Dendritic cell treated with granulocyte-macrophage colony-stimulating factor and Interleukin-4, amounts not matched to agents 40 ng/mL and 50 ng/mL, for 4 days (primary cell): ENCODE data around the gene BCCIP.

Experiments used
- H3K27ac Mint-ChIP-seq: one replicate; pipeline ENCODE4 v1.8.0; 2022; ENCODE audit warnings: mild to moderate bottlenecking, mixed read lengths
- H3K27me3 Mint-ChIP-seq: one replicate; pipeline ENCODE4 v1.8.0; 2022; ENCODE audit warnings: mild to moderate bottlenecking, mixed read lengths
- H3K36me3 Mint-ChIP-seq: one replicate; pipeline ENCODE4 v1.8.0; 2022; ENCODE audit warnings: low read depth, mixed read lengths
- H3K4me1 Mint-ChIP-seq: one replicate; pipeline ENCODE4 v1.8.0; 2022; ENCODE audit warnings: low read depth, mixed read lengths
- H3K4me3 Mint-ChIP-seq: one replicate; pipeline ENCODE4 v1.8.0; 2022; ENCODE audit warnings: mild to moderate bottlenecking, moderate library complexity, mixed read lengths
- H3K9me3 Mint-ChIP-seq: one replicate; pipeline ENCODE4 v1.8.0; 2022; ENCODE audit warnings: mixed read lengths
- intact Hi-C: fragments of 100-400 bp; cut with micrococcal nuclease; formaldehyde crosslinking; loops from one replicate; pipeline ENCODE4 v1.15.0; 2022

BCCIP gene

DNA sequence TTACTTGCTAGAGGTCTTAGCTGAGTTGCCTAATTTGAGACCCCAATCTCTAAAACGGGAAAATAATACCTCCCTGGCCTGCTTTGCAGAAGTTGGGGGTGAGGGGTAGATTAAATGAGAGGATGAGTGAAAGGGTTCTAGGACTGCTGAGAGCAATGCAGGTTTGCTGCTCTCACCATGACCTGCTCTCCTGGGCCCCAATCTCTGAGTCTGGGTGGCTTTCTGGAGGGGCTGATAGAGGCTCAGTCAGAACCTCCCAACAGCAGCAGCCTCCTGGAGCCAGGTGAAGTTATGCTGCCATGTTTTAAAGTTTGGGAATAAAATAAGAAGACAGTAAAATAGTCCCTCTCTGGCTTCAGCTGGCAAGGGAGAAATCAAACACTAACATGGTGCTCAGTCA lies 7.6 kb upstream of the BCCIP start:
- H3K9me3 Mint-ChIP-seq, result no peaks in the 10 kb centered on the region
- no peak overlapping the region for H3K4me3 Mint-ChIP-seq
- intact Hi-C loops, result no loop called here
- H3K27ac Mint-ChIP-seq, result no peak overlapping the region
- H3K27me3 Mint-ChIP-seq, result no peaks in the 10 kb centered on the region
- H3K36me3 Mint-ChIP-seq, result peaks cover 42% of the 10 kb centered on the region
- H3K4me1 Mint-ChIP-seq, result no peaks in the 10 kb centered on the region

DNA sequence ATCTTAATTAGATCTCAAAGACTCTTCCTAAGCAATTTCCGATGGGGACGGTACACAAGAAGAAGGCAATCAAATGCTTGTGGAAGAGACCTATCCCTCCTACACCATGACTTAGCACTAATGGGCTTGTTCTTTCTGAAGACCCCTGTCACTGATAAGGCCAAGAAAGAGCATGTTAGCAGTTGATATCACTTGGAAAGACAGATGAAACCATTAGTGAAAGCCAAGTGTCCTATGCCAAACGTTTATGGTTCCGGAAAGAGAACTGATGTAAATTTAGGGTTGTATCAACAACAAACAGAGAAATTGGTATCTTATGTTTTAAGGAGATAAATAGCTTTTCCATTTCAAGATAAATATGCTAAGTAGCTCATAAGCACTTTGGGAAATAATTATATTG lies 6.8 kb upstream of the BCCIP start:
- Mint-ChIP-seq H3K4me3 (no peak overlapping the region), H3K27ac (no peak overlapping the region), H3K9me3 (no peaks in the 10 kb centered on the region), H3K4me1 (peaks cover 6% of the 10 kb centered on the region), H3K36me3 (peaks cover 36% of the 10 kb centered on the region), H3K27me3 (no peaks in the 10 kb centered on the region)
- intact Hi-C loops, result no loop called here

DNA sequence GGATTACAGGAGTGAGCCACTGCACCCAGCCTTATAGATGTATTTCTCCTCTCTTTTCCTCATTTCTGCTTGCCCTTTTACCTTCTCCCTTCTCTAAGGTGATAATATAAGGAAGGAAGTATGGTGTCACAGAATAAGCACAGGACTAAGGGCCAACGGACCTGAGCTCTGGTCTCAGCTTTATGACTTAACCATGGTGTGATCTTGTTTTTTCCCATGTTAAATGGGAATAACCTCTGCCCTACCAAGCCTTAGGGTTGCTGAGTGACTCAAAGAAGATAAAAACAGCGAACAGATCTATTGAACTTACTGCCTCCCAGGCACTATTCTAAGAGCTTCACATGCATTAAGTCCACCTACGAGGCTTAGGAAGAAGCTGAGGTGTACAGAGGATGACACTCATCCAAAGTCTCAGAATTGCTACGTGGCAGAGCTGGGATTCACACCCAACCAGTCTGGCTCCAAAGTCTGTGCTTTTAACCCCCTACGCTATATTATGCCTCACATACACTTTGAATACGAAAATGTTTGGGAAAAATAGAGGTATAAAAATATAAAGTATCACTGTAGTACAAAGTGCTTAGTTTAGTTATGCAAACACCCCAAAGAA lies 5.9 kb upstream of the BCCIP start:
- no peak overlapping the region for H3K27ac Mint-ChIP-seq
- H3K4me1 Mint-ChIP-seq, result peaks cover 12% of the 10 kb centered on the region
- no peaks in the 10 kb centered on the region for H3K9me3 Mint-ChIP-seq
- H3K36me3 Mint-ChIP-seq, result peaks cover 31% of the 10 kb centered on the region
- intact Hi-C loops, result no loop called here
- no peak overlapping the region for H3K4me3 Mint-ChIP-seq
- no peaks in the 10 kb centered on the region for H3K27me3 Mint-ChIP-seq

DNA sequence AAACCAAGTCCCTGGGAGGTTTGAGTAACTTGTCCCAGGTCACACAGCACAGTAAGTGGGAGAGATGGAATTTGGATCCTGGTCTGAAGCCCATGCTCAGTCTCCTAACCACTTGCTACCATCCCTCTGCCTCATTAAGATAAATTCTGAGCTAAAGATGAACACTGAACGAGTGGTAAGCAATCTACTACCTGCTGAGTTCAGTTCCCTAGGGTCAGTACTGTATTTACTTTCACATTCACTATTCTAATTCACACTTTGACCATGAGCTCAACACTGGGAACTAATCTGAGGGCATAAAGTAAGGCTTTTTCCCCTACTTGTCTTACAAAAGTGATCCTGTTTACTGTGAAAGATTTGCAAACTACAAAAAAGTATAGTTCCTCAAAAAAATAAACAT lies 2.6 kb upstream of the BCCIP start:
- H3K27me3 Mint-ChIP-seq, result no peaks in the 10 kb centered on the region
- no peak overlapping the region for H3K27ac Mint-ChIP-seq
- H3K36me3 Mint-ChIP-seq, result peaks cover 4% of the 10 kb centered on the region
- intact Hi-C loops, result loop anchor here (5.0 kb wide), 1 partner anchor 658 kb away; the partner anchor contains the start of gene CTBP2
- H3K9me3 Mint-ChIP-seq, result no peaks in the 10 kb centered on the region
- peaks cover 12% of the 10 kb centered on the region for H3K4me1 Mint-ChIP-seq
- no peak overlapping the region for H3K4me3 Mint-ChIP-seq

DNA sequence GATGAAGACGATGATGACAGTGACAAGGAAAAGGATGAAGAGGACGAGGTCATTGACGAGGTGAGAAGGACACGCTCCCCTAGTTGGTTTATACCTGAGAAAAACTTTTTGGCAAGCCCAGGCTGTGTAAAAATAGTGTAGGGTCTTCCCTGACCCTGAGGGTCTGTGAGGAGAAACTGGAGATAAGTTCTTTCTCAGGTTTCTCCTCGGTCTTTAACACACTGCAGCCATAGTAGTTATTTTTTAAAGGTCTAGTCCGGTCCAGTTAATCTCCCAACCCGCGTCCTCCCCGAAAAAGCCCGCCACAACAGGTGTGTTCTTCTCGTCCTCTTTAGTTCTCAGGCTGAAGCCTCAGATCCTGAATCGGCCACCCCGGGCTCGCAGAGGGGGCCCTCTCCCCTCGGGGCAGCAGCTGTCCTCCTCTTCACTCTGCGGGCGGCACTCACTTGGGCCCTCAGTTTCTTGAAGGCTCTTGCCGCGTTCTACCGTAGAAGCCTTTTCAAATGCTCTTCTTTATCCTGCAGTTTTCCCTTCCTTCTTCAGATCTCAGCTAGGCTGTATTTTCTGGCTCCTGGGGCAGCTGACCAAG lies 411 bp downstream of the BCCIP start:
- H3K9me3 Mint-ChIP-seq, result no peaks in the 10 kb centered on the region
- no peak overlapping the region for H3K4me3 Mint-ChIP-seq
- no peak overlapping the region for H3K27ac Mint-ChIP-seq

DNA sequence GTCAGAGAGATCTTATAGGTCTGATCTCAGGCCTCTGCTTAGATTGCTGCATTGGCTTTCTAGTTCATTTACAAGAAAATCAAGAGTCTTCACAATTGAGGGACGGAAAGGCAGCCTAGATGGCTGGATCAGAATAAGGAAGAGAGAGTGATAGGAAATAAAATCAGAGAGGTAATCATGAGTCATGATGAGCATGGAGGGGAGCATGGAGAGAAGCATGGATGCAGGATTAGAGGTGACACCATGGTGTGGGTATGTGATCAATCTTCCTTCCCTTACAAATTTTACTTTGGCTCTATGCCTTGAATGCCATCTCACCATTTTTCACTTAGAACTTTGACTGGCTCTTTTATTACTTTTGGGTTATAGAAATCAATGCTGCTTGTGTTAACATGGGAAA lies 1.4 kb downstream of the BCCIP start:
- Mint-ChIP-seq H3K27me3 (no peaks in the 10 kb centered on the region), H3K36me3 (peaks cover 31% of the 10 kb centered on the region), H3K9me3 (no peaks in the 10 kb centered on the region), H3K4me1 (peaks cover 23% of the 10 kb centered on the region), H3K4me3 (no peak overlapping the region), H3K27ac (no peak overlapping the region)
- intact Hi-C loops, result loop anchor here (5.0 kb wide), 2 partner anchors 97 to 662 kb away; partner anchors contain the start of gene CTBP2

More for the DNA sequence above, 411 bp downstream of the BCCIP start:
- Mint-ChIP-seq H3K27me3 (no peaks in the 10 kb centered on the region), H3K4me1 (peaks cover 23% of the 10 kb centered on the region), H3K36me3 (peaks cover 21% of the 10 kb centered on the region)
- intact Hi-C loops, result loop anchor here (5.0 kb wide), 1 partner anchor 661 kb away; the partner anchor contains the start of gene CTBP2

DNA sequence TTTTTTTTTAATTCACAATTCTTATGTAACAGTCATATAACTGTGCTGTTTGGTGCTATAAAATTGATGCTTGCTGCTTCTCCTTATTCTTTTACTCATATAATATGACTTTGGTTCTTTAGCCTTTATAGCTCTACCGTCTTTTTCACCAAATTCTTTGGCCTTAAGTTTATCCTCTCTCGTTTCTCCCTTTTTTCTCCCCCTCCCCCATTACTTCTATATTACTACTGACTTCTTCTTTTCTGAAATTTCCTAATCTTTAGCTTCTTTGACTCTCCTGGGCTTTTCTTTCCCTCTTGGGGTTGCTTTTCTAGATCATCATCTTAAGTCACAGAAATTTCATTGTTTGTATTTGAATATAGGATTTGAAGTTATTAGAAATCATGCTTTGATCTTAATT lies 3.8 kb downstream of the BCCIP start:
- no peaks in the 10 kb centered on the region for H3K27me3 Mint-ChIP-seq
- H3K9me3 Mint-ChIP-seq, result no peaks in the 10 kb centered on the region
- peaks cover 54% of the 10 kb centered on the region for H3K36me3 Mint-ChIP-seq
- intact Hi-C loops, result loop anchor here (5.0 kb wide), 1 partner anchor 100 kb away; no protein-coding TSS in a partner anchor
- no peak overlapping the region for H3K27ac Mint-ChIP-seq
- H3K4me3 Mint-ChIP-seq, result no peak overlapping the region
- peaks cover 11% of the 10 kb centered on the region for H3K4me1 Mint-ChIP-seq

DNA sequence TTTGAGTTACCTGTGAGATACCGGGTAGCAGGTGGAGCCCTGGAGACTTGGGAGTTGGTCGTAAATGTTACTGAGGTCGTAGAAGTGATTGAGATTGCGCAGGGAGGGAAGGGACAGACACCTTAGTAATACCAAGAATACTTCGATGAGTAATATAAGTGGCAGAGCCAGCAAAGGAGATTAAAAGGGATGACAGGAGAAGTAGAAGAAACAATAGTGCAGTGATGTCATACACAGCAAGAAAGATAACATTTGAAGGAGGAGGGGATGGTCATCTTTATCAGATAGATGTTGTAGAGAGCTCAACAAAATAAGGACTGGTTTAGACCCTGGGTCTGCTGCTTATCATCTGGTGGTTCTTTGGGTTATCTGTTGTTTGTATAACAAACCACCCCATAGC lies 5.0 kb downstream of the BCCIP start:
- Mint-ChIP-seq H3K27ac (no peak overlapping the region), H3K27me3 (no peaks in the 10 kb centered on the region), H3K4me1 (peaks cover 11% of the 10 kb centered on the region), H3K36me3 (peaks cover 66% of the 10 kb centered on the region), H3K9me3 (no peaks in the 10 kb centered on the region), H3K4me3 (no peak overlapping the region)
- intact Hi-C loops, result loop anchor here (5.0 kb wide), 1 partner anchor 101 kb away; no protein-coding TSS in a partner anchor

DNA sequence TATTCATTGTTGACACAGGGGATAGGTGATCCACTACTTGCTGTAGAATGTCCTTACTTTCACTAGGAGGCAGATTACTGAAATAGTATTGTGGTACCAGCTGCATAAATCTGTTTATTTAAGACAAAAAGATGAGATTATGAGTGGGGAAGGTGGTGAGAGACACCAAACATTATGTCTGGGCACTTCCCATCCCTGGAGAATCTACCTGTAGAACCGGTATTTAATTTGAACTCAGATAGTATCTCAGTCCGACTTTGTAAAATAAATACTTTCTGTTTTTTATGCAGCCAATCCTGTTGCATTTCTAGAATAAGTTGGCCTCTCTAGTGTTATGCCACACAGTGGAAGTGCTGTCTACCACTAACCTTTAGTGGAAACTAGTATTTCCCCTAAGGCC lies 13.4 kb downstream of the BCCIP start:
- no peaks in the 10 kb centered on the region for H3K27me3 Mint-ChIP-seq
- peaks cover 99% of the 10 kb centered on the region for H3K36me3 Mint-ChIP-seq
- H3K4me1 Mint-ChIP-seq, result no peaks in the 10 kb centered on the region
- intact Hi-C loops, result no loop called here
- no peaks in the 10 kb centered on the region for H3K9me3 Mint-ChIP-seq
- no peak overlapping the region for H3K4me3 Mint-ChIP-seq
- no peak overlapping the region for H3K27ac Mint-ChIP-seq

DNA sequence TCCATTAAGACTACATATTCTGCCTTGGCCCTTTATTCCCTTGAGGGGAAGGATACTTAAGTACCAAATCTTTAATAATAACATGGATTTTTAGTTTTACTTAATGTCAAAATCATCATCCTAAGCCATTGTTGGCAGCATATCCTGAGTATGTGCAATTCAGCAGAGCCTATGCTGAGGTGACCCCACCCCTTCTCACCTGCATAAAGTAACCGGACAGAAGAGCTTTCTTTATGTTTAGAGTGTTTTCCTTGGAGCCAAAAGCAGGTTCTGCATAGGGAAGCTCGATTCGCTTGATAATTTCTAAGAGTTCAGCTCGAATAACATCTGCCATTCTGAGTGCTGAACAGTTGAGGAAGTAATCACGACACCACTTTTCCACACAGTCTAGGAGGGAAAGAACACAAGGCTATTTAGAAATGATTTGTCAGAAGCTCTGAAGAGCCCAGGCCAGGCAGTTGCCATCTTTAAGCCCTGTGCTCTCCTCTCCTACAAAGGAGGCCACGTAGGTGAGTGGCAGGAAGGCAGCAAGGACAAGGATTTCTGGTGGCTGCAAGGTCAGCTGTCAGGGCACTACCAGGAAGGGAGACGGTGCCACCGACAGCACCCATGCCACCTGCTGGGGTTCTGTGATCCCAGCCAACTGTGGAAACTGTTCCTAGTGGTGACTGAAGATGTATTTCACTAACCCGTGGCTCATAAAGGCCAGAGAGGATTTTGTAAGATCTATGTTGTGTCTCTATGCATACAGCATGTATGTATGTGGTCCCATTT lies 15.6 kb downstream of the BCCIP start:
- no peaks in the 10 kb centered on the region for H3K27me3 Mint-ChIP-seq
- H3K4me3 Mint-ChIP-seq, result no peak overlapping the region
- intact Hi-C loops, result no loop called here
- no peaks in the 10 kb centered on the region for H3K4me1 Mint-ChIP-seq
- peaks cover 95% of the 10 kb centered on the region for H3K36me3 Mint-ChIP-seq
- H3K27ac Mint-ChIP-seq, result no peak overlapping the region
- no peaks in the 10 kb centered on the region for H3K9me3 Mint-ChIP-seq

DNA sequence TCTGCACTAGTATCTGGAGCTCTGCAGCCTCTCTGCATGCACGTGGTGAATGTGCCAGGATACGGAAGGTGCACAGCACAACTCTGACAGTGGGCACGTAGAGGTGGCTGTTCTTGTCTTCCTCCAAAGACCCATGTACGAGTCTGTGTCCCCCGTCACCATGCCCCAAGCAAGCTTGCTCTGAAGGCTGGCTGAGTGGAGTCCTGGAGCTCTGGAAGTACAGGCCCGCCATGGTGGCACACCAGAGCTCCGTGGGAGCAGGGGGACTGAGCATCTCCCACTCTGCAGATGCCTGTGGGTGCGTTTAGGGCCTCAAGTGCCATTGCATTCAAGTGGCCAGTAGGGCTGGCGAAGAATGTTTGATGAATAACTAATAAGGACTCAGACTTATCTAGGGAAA lies 17.1 kb downstream of the BCCIP start:
- peaks cover 88% of the 10 kb centered on the region for H3K36me3 Mint-ChIP-seq
- H3K4me3 Mint-ChIP-seq, result no peak overlapping the region
- H3K27me3 Mint-ChIP-seq, result no peaks in the 10 kb centered on the region
- no peaks in the 10 kb centered on the region for H3K9me3 Mint-ChIP-seq
- H3K27ac Mint-ChIP-seq, result no peak overlapping the region
- intact Hi-C loops, result no loop called here
- no peaks in the 10 kb centered on the region for H3K4me1 Mint-ChIP-seq

DNA sequence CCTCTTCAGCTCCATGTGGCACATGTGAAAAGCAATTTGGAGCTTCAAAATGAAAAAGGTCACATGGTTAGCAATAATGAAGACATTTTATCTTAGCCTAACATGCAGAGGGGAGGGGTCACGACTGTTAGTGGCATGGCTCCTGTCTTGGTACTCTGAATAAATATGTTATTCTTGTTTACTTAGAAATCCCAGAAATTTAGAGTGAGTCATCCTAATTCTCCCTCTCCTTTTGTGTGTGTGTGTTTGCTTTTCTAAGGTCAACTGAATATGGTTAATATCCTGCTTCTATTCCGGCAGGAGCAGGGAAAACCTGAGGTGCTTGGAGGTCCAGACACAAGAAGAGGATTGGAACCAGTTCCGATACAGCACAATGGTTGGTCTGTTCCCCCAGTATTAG lies 17.6 kb downstream of the BCCIP start:
- Mint-ChIP-seq H3K27ac (no peak overlapping the region), H3K27me3 (no peaks in the 10 kb centered on the region), H3K36me3 (peaks cover 88% of the 10 kb centered on the region), H3K4me3 (no peak overlapping the region), H3K9me3 (no peaks in the 10 kb centered on the region), H3K4me1 (no peaks in the 10 kb centered on the region)
- intact Hi-C loops, result no loop called here

DNA sequence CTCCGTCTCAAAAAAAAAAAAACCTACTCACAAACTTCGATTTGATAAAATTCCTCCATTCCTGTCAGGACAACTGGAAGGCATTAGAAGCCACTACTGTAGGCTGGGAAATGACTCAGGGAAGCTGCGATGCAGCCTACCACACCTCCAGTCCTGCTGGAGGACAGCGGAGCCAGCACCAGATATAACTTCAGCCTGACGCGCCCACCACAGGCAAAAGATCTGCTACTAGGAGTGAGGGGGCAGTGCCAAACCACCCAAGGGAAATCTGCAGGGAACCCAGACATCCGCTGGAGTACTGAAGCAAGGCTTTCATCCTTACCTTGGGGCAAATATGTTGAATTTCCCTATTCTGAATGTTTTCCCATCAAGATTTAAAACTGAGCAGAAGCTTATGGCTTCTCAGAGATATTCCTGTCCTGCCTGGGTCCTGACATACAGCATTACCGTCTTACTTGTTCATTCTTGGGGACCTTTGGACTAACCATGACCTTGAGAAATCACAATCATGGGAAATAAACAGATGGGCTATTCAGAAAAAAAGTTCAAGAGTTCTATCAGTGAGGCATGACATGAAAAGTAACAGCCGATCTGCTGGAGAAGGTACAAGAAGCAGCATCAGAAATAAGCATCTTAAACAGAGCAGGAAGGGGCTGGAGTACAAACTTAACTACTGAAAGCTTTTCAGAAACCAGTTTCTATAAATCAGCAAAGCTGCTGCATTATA lies 20.4 kb downstream of the BCCIP start:
- no peak overlapping the region for H3K27ac Mint-ChIP-seq
- H3K27me3 Mint-ChIP-seq, result no peaks in the 10 kb centered on the region
- no peaks in the 10 kb centered on the region for H3K4me1 Mint-ChIP-seq
- intact Hi-C loops, result no loop called here
- H3K9me3 Mint-ChIP-seq, result no peaks in the 10 kb centered on the region
- H3K36me3 Mint-ChIP-seq, result peaks cover 86% of the 10 kb centered on the region
- no peak overlapping the region for H3K4me3 Mint-ChIP-seq

DNA sequence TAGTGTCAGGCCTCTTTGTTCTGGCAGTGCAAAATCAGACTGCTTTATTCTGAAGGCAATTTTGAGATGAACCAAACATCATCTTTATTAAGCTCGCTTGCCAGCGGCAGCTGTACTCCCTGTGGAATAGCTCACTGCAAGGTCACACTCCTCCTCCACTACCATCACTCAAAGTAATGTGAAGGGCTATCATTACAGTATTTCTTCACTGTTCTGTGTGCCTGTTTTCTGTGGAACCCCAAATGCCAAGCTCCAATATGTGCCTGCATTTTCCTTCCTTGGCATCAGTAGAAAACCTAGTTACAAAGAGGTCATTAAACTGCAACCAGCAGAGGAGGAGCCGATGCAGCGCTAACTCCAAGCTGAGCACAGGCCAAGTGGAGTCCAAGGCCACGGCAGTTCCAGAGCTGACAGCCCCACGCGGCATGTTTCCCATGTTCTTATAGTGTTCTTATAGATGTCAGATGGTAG lies 21.4 kb downstream of the BCCIP start:
- intact Hi-C loops, result no loop called here
- Mint-ChIP-seq H3K27ac (no peak overlapping the region), H3K4me1 (no peaks in the 10 kb centered on the region), H3K27me3 (no peaks in the 10 kb centered on the region), H3K9me3 (no peaks in the 10 kb centered on the region), H3K36me3 (peaks cover 86% of the 10 kb centered on the region), H3K4me3 (no peak overlapping the region)
